ENCODE results near the gene RREB1.
A peak's percentile ranks its signal among the peaks of the same experiment; 100 is the strongest.

The RREB1 gene

DNA sequence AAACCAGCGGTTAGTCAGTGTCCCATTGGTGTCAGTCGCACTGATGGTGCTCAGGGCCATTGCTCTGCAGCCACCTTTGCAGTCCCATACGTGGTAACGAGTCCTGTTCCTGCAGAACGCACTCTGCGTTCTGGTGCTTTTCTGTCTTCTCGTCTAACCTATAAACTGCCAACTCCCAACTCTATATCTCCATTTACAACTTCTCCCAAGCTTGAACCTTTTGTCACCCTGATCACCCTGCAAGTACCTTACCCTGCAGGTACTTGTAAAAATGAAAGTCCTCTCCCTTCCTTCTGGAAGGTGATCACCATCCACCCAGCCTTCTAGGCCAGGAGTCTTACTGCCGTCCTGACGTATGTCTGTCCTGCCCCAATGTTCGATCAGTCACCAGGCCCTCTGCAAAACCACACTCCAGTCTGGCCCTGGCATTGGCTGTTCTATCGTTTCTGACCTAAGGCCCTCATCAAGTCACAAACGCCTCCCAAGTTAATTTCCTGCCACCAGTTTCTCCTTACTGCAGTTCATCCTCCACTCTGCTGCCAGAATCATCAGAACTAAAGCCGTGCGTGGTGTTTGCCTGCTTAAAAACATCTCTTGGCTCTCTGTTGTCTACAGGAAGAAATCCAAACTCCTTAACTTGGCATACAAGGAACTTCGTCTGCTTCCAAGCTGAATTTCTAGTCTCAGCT, 7.9 kb downstream of the RREB1 start:
- in situ Hi-C loops (cut with HindIII; ENCODE audit: low pct_unique_long_range_greater_than_20kb, low sequenced_read_pairs), result no loop called here
- no peak for TF ChIP-seq JUND (IDR thresholded peaks at IDR 0.05; ENCODE audit: low read depth)
- no peak for DNase-seq (ENCODE audit: low read depth in 1 of 2, low spot score in 1 of 2)

DNA sequence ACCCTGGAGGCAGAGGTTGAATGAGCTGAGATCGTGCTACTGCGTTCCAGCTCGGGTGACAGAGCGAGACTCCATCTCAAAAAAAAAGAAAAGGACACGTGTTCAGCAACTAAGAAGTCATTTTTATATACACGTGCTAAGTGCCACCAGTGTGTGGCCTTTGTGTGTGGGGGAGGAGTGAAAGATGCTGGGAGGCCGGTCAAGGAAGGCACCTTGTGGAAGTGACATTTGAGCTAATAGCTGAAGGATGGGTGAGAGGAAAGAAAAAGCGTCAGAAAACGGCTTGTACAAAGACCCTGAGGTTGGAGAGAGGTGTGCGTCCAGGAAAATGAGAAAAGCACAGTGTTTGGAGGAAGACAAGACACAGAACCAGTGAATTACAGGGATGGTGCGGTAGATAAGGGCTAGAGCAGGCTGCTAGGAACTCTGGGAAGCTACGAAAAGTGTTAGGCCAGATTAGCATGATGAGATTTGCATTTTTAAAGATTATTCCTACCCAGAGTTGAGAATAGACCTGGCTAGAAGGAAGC, 11.6 kb downstream of the RREB1 start:
- TF ChIP-seq JUND (IDR thresholded peaks at IDR 0.05; ENCODE audit: low read depth), result no peak

DNA sequence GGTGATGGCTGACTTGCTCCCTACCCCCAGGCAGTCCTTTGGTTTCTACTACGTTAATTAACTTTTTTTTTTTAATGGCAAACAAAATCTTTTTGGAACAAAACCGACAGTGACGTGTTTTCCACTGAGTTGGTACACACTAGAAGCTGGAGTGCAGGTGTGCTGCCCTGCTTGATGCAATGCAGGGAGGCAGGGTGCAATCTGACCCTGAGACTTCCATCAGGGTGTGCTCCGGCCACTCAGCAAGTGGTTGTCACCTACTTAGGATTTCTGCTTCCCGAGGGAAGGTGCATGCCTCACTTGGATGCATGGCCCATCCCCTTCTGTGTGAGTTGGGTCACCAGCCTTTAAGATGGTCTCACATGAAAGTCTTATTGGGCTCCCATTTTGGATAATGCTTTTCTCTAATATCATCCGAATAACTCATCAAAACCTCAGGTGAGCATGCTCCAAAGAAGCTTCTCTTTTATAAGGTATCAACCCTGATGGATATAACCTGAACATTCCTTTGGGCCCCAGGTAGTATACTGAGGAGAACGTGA, 14.0 kb downstream of the RREB1 start:
- TF ChIP-seq JUND (IDR thresholded peaks at IDR 0.05; ENCODE audit: low read depth), result no peak
- DNase-seq (ENCODE audit: low read depth in 1 of 2, low spot score in 1 of 2), result no peak
- in situ Hi-C loops (cut with HindIII; ENCODE audit: low pct_unique_long_range_greater_than_20kb, low sequenced_read_pairs), result no loop called here

More for the DNA sequence above, 11.6 kb downstream of the RREB1 start:
- no peak for DNase-seq (ENCODE audit: low read depth in 1 of 2, low spot score in 1 of 2)
- in situ Hi-C loops (cut with HindIII; ENCODE audit: low pct_unique_long_range_greater_than_20kb, low sequenced_read_pairs), result no loop called here

DNA sequence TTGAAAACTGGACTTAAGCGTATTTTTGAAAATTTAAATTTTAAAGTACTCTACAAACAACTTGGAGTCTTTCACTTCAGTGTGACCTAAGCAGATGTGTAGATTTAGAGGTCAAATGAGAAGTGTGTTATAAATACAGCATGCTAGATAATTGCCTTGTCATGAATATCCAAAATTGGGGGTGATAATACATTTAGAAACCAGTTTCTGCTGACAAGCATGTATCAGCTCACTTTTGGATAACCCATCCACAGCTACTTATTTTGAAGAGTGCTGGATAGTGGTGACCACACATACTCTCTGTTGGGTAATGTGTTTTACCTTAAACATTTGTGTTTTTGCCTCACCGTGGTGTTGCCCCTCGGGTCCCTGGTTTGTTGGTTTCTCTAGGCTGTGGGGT, 14.9 kb downstream of the RREB1 start:
- no peak for TF ChIP-seq JUND (IDR thresholded peaks at IDR 0.05; ENCODE audit: low read depth)
- in situ Hi-C loops (cut with HindIII; ENCODE audit: low pct_unique_long_range_greater_than_20kb, low sequenced_read_pairs), result no loop called here
- DNase-seq (ENCODE audit: low read depth in 1 of 2, low spot score in 1 of 2), result no peak

DNA sequence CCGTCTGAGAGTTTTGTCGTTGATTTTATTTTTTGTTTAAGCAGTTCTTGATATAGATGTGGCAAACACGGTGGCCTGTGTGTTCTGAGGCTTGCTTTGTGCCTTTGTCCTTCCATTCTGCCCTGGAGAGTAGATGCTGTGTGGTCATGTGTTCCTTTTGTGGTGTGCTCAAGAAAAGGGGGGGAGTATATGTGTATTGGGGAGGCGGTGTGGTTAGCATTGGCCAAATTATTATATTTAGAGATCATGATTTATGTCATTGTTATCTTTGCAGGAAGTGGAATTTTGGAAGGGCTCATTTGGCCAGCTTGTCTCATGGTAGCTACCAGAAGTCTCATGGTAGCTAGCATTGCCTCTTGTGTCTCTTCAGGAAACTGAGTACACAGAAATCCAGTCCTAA, 16.4 kb downstream of the RREB1 start:
- no peak for TF ChIP-seq JUND (IDR thresholded peaks at IDR 0.05; ENCODE audit: low read depth)
- in situ Hi-C loops (cut with HindIII; ENCODE audit: low pct_unique_long_range_greater_than_20kb, low sequenced_read_pairs), result no loop called here
- DNase-seq (ENCODE audit: low read depth in 1 of 2, low spot score in 1 of 2), result no peak

DNA sequence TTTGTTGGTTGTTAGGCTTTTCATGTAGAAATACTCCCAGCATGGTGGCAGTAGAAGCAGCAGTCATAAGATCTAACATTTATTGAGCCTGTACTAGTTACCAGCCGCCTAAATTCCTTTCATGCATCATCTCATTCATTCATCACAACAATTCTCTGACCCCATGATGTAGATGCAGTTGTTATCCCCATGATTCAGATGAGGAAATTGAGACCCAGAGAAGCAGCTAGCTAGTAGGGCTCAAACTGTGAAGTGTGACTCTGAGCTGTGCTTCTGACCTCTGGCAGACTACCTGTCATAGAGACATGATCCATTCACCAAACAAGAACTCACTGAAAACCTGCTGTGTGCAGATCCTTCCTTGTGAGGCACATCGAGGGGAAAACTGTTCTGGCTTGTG, 16.9 kb downstream of the RREB1 start:
- in situ Hi-C loops (cut with HindIII; ENCODE audit: low pct_unique_long_range_greater_than_20kb, low sequenced_read_pairs), result no loop called here
- no peak for DNase-seq (ENCODE audit: low read depth in 1 of 2, low spot score in 1 of 2)

DNA sequence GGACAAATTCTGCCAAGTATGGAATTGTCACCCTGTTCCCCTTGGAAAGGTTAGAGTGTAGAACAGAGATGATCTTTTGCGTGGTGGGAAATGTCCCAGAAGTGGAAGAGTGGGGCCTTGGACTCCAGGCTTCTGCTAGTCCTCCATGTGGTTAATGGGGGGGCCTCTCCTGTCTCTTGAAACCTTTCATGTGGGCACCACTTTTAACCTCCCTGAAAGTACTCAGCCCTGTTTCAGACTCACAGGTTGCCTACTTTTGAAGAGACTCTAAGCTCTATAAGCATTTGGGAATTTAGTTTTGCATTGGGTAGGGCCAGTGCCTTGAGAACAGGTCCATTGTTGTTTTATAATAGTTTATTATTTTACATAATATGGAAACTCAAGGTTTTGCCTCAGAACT, 17.5 kb downstream of the RREB1 start:
- in situ Hi-C loops (cut with HindIII; ENCODE audit: low pct_unique_long_range_greater_than_20kb, low sequenced_read_pairs), result no loop called here
- no peak for TF ChIP-seq JUND (IDR thresholded peaks at IDR 0.05; ENCODE audit: low read depth)
- DNase-seq (ENCODE audit: low read depth in 1 of 2, low spot score in 1 of 2), result no peak

More for the DNA sequence above, 16.9 kb downstream of the RREB1 start:
- no peak for TF ChIP-seq JUND (IDR thresholded peaks at IDR 0.05; ENCODE audit: low read depth)

DNA sequence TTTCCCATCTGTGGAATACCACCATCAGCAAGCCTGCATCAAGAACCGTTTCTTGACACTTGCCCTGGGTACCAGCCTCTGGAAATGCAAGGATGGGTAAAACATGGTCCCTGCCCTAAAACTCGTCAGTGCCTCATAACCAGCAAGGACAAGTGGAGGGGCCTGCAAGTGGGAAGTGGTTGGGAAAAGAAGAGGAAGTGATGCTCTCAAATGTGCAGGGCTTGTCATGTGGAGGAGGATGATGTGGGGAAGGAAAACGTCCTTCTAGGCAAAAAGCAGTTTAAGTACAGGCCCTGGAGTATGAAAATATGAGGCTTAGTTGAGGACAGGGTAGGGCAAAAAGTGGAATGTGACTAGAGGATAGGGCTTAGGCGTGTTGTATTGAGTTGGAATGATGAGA, 19.0 kb downstream of the RREB1 start:
- no peak for DNase-seq (ENCODE audit: low read depth in 1 of 2, low spot score in 1 of 2)
- in situ Hi-C loops (cut with HindIII; ENCODE audit: low pct_unique_long_range_greater_than_20kb, low sequenced_read_pairs), result no loop called here
- TF ChIP-seq JUND (IDR thresholded peaks at IDR 0.05; ENCODE audit: low read depth), result no peak

DNA sequence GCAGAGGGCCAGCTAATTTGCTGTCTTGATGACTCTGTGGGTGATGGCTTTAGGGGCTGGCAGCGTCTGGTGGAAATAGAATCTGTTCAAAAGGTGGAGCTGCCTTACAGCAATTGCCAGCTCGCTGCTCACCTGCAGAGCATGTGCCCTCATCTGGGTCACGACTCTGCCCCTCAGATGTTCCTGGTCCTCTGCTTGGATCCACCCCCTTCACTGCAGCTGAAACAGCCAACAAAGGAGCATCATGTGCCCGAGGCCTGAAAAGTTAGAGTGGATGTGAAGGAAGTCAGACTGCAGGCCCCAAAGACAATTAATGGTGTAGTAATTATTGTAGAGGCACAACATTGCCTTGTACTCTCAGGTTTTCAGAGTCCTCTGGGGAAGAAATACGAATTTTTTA, 19.9 kb downstream of the RREB1 start:
- TF ChIP-seq JUND (IDR thresholded peaks at IDR 0.05; ENCODE audit: low read depth), result no peak

DNA sequence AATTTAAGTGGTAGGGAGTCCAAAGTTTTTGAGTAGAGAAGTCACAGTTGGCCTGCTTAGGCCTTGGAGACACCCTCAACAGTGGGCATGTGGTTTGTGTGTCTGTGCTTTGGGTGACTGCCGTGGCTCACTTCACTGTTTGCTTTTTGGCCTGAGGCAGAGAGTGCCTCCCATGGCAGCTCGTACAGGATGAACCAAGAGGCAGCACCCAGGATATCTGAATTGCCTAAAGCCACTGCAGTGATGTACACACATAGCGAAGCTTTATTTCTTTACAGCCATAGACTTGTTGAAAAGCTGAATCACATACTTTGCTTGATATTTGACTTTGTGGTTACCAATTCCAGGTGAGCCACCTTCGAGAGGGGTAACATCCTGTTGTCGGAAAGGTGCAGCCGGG, 21.6 kb downstream of the RREB1 start:
- in situ Hi-C loops (cut with HindIII; ENCODE audit: low pct_unique_long_range_greater_than_20kb, low sequenced_read_pairs), result no loop called here
- DNase-seq (ENCODE audit: low read depth in 1 of 2, low spot score in 1 of 2), result peak in 1 of 2 experiments; percentile 63
- no peak for TF ChIP-seq JUND (IDR thresholded peaks at IDR 0.05; ENCODE audit: low read depth)

More for the DNA sequence above, 19.9 kb downstream of the RREB1 start:
- DNase-seq (ENCODE audit: low read depth in 1 of 2, low spot score in 1 of 2), result no peak
- in situ Hi-C loops (cut with HindIII; ENCODE audit: low pct_unique_long_range_greater_than_20kb, low sequenced_read_pairs), result no loop called here

DNA sequence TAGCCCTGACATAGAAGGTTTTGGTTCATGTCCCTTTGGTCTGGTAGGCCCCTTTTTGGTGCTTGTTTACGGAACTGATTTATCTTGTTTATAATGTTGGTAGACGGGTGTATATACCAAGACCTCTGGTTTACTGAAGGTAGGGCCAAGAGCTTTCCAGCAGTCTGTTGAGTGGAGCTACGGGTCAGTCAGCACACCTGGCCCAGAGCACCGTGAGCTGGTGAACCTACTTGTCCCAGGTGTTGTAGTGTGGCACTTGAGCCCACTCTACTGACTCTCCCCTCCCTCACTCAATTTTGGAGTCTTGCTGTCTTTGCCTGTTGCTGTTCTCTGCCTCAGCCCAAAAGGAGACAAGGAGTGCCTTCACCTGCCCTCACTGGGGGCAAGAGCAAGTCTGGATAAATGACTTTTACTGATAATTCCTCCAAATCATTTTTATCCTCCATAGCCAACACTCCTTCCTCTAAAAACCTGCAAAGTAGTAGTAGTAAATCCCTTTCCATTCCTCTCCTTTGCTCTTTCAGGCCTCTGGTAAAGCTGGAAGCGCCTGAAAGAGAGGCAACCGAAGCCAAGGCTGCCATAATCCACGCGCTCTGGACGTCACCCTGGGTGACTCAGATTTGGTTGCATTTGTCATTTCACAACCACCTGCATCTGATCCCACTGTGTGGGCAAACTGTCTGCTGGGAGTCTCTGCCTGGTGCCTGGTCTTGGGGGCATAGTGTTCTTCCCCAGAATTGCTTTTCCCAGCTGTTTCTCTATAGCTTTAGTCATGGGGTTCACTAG, 22.2 kb downstream of the RREB1 start:
- no peak for DNase-seq (ENCODE audit: low read depth in 1 of 2, low spot score in 1 of 2)
- in situ Hi-C loops (cut with HindIII; ENCODE audit: low pct_unique_long_range_greater_than_20kb, low sequenced_read_pairs), result no loop called here
- no peak for TF ChIP-seq JUND (IDR thresholded peaks at IDR 0.05; ENCODE audit: low read depth)

DNA sequence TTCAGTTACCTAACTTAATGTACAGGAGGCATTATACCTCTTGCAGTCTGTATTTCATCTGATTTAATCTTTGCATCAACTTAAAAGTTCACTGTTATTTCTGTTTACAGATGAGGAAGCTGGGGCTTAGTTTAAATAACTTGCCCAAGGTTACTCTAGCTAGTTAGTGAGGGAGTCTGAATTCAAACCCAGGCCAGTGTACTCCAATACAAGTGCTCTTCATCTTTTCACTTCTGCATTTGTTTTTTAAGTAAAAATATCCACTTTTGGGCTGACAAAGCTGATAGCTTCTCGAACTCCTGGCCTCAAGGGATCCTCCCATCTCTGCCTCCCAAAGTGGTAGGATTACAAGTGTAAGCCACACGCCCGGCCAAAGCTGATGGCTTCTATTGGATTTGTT, 23.6 kb downstream of the RREB1 start:
- in situ Hi-C loops (cut with HindIII; ENCODE audit: low pct_unique_long_range_greater_than_20kb, low sequenced_read_pairs), result no loop called here

More for the DNA sequence above, 23.6 kb downstream of the RREB1 start:
- TF ChIP-seq JUND (IDR thresholded peaks at IDR 0.05; ENCODE audit: low read depth), result no peak
- DNase-seq (ENCODE audit: low read depth in 1 of 2, low spot score in 1 of 2), result no peak

All from T47D (cell line).